ENCODE measurements around the gene C15orf62. TPM values are rescaled to one million over a fixed set of nuclear protein-coding genes. Genes with fewer than 3 reads are reported as not detected.

Gene C15orf62
- polyA plus RNA-seq, 1 donor from 2014 or later: not detected

- Histone ChIP-seq H4K20me1 (ENCODE audit: insufficient read depth) (no peaks in the 10 kb centered on the region), H3K36me3 (ENCODE audit: insufficient read depth, low read length) (peaks cover 3% of the 10 kb centered on the region), H3K27me3 (ENCODE audit: insufficient read depth, low read depth, low read length) (no peaks in the 10 kb centered on the region), H3K4me2 (ENCODE audit: low read length) (no peak overlapping the region), H3K9me3 (ENCODE audit: low read length) (no peaks in the 10 kb centered on the region), H2AFZ (ENCODE audit: low read depth, low read length) (no peak overlapping the region), H3F3A (ENCODE audit: insufficient read depth, low read length, poor library complexity, severe bottlenecking) (no peaks in the 10 kb centered on the region), H3K79me2 (replicated peaks; ENCODE audit: insufficient read depth, low read length) (no peaks in the 10 kb centered on the region), H3K9me2 (ENCODE audit: insufficient read depth, low read length) (no peaks in the 10 kb centered on the region), H3K9ac (ENCODE audit: low read length) (no peak overlapping the region), H3K4me3 (ENCODE audit: low read length) (no peak overlapping the region), H3K27ac (ENCODE audit: low read length) (no peak overlapping the region)
- TF ChIP-seq SMC3 (conservative IDR thresholded peaks at IDR 0.05; ENCODE audit: poor library complexity) (no peak), MXI1 (conservative IDR thresholded peaks at IDR 0.05; ENCODE audit: poor library complexity, severe bottlenecking) (no peak), EZH2 (IDR thresholded peaks at IDR 0.05; ENCODE audit: borderline replicate concordance, insufficient read depth, low read length, poor library complexity, severe bottlenecking) (no peak), RAD21 (conservative IDR thresholded peaks at IDR 0.05) (no peak)
These were observed 29.7 kb downstream of the C15orf62 start for GRCh38 chr15:40799523-40799922.

GRCh38 chr15:40803076-40803475 lies 33.3 kb downstream of the C15orf62 start:
- H3K9ac ChIP-seq (ENCODE audit: low read length): no peak overlapping the region
- H3K4me2 ChIP-seq (ENCODE audit: low read length): no peak overlapping the region
- TF ChIP-seq EP300 (conservative IDR thresholded peaks at IDR 0.05; ENCODE audit: poor library complexity, severe bottlenecking): no peak
- no peak for TF ChIP-seq TAF1 (IDR thresholded peaks at IDR 0.05; ENCODE audit: low read depth)
- no peak for TF ChIP-seq REST (IDR thresholded peaks at IDR 0.05; ENCODE audit: borderline replicate concordance)
- no peak for TF ChIP-seq MXI1 (conservative IDR thresholded peaks at IDR 0.05; ENCODE audit: poor library complexity, severe bottlenecking)
- no peak for TF ChIP-seq RAD21 (conservative IDR thresholded peaks at IDR 0.05)
- TF ChIP-seq POLR2AphosphoS5 (IDR thresholded peaks at IDR 0.05): no peak
- no peak for TF ChIP-seq SMC3 (conservative IDR thresholded peaks at IDR 0.05; ENCODE audit: poor library complexity)
- no peak for TF ChIP-seq EZH2 (IDR thresholded peaks at IDR 0.05; ENCODE audit: borderline replicate concordance, insufficient read depth, low read length, poor library complexity, severe bottlenecking)
- TF ChIP-seq CTCF (IDR thresholded peaks at IDR 0.05; ENCODE audit: poor library complexity, severe bottlenecking): no peak
- H3K27me3 ChIP-seq (ENCODE audit: insufficient read depth, low read depth, low read length): no peaks in the 10 kb centered on the region
- no peak overlapping the region for H3K27ac ChIP-seq (ENCODE audit: low read length)
- no peaks in the 10 kb centered on the region for H3K9me3 ChIP-seq (ENCODE audit: low read length)
- no peaks in the 10 kb centered on the region for H4K20me1 ChIP-seq (ENCODE audit: insufficient read depth)
- peaks cover 1% of the 10 kb centered on the region for H3K36me3 ChIP-seq (ENCODE audit: insufficient read depth, low read length)
- no peak overlapping the region for H2AFZ ChIP-seq (ENCODE audit: low read depth, low read length)
- H3K4me3 ChIP-seq (ENCODE audit: low read length): no peak overlapping the region
- H3K79me2 ChIP-seq (replicated peaks; ENCODE audit: insufficient read depth, low read length): peaks cover 3% of the 10 kb centered on the region
- H3K9me2 ChIP-seq (ENCODE audit: insufficient read depth, low read length): no peaks in the 10 kb centered on the region
- H3F3A ChIP-seq (ENCODE audit: insufficient read depth, low read length, poor library complexity, severe bottlenecking): no peaks in the 10 kb centered on the region

Data from neural cell (in vitro differentiated cells).